ENCODE measurements around the gene TNNI3. TPM values are rescaled to one million over a fixed set of nuclear protein-coding genes. Genes with fewer than 3 reads are reported as not detected.

Gene TNNI3
- total and polyA plus RNA-seq, 9 of the 15 experiments (the other 6 are each of a cell fraction or from before 2014, with no cell fraction given) = 4.7 to 158 (median 42.0) TPM

GRCh38 chr19:55165952-55166529 lies 8.5 kb upstream of the TNNI3 start (continued):
- no peak for TF ChIP-seq RREB1 (CRISPR knock-in tag; IDR thresholded peaks at IDR 0.05)
- TF ChIP-seq GTF3C2 (IDR thresholded peaks at IDR 0.05; ENCODE audit: borderline replicate concordance, extremely low read depth, insufficient read length) = no peak
- no peak for TF ChIP-seq ADNP (tag; IDR thresholded peaks at IDR 0.05)
- no peak for TF ChIP-seq MECOM (CRISPR knock-in tag; IDR thresholded peaks at IDR 0.05)
- TF ChIP-seq ZNF444 (CRISPR knock-in tag; IDR thresholded peaks at IDR 0.05) = no peak
- TF ChIP-seq DIDO1 (tag; IDR thresholded peaks at IDR 0.05; ENCODE audit: low read depth) = no peak
- TF ChIP-seq XRCC5 (IDR thresholded peaks at IDR 0.05; ENCODE audit: low read depth, low read length) = no peak
- TF ChIP-seq ZNF436 (CRISPR knock-in tag; IDR thresholded peaks at IDR 0.05) = no peak
- TF ChIP-seq ZNF75A (CRISPR knock-in tag; IDR thresholded peaks at IDR 0.05) = no peak
- no peak for TF ChIP-seq ZNF699 (CRISPR knock-in tag; IDR thresholded peaks at IDR 0.05; ENCODE audit: insufficient replicate concordance)
- no peak for TF ChIP-seq ZBTB43 (CRISPR knock-in tag; IDR thresholded peaks at IDR 0.05)
- no peak for TF ChIP-seq SMARCB1 (IDR thresholded peaks at IDR 0.05; ENCODE audit: insufficient read length, low read depth)
- no peak for TF ChIP-seq CREB3 (tag; conservative IDR thresholded peaks at IDR 0.05; ENCODE audit: low read depth)
- no peak for TF ChIP-seq NCOA4 (IDR thresholded peaks at IDR 0.05; ENCODE audit: partially characterized antibody)
- no peak for TF ChIP-seq ARID3B (CRISPR knock-in tag; IDR thresholded peaks at IDR 0.05; ENCODE audit: borderline replicate concordance)
